T47D (cell line): ENCODE data around the gene EMX2.

Source experiments
- DNase-seq, 2 experiments: peaks; one replicate each; pipeline versions ENCODE4 v3.0.0 to v3.0.0-alpha.2; 2011 to 2012; ENCODE audit warnings: low read depth in 1 of 2, low spot score in 1 of 2
- JUND ChIP-seq: IDR thresholded peaks from 2 replicates; pipeline ENCODE4 v1.6.1; 2012; ENCODE audit warnings: low read depth
- in situ Hi-C: cut with HindIII; loops from 2 replicates; pipeline ENCODE4 v1.10.0; 2016; ENCODE audit warnings: low sequenced_read_pairs, low pct_unique_long_range_greater_than_20kb

EMX2 gene

DNA sequence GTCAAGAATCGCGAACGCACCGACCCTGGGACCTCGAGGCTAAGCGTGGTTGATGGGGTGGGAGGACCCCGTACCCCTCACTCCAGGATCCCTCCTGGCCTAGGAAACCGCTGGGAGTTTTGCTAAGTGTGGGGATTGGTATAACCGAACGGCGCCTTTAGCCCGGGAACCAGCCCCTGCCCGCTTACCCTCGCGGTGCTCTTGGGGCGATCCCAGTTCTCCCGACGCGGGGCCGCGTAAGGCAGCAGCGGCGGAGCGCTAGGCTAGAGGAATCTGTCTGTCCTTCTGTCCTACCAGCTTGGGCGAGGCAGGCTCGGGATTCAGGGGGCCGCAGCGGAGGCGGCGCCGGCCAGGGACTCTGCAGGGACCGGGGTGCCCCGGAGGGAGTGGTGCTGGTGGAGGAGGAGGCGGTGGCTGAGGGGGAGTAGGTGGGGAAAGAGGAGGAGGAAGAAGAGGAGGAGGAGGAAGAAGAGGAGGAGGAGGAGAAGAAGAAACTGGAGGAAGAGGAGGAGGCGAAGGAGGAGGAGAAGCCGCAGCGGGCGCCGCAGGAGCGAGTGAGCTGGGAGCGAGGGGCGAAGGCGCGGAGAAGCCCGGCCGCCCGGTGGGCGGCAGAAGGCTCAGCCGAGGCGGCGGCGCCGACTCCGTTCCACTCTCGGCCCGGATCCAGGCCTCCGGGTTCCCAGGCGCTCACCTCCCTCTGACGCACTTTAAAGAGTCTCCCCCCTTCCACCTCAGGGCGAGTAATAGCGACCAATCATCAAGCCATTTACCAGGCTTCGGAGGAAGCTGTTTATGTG, 439 bp upstream of the EMX2 start:
- no peak for DNase-seq
- in situ Hi-C loops, result no loop called here
- TF ChIP-seq JUND, result no peak

DNA sequence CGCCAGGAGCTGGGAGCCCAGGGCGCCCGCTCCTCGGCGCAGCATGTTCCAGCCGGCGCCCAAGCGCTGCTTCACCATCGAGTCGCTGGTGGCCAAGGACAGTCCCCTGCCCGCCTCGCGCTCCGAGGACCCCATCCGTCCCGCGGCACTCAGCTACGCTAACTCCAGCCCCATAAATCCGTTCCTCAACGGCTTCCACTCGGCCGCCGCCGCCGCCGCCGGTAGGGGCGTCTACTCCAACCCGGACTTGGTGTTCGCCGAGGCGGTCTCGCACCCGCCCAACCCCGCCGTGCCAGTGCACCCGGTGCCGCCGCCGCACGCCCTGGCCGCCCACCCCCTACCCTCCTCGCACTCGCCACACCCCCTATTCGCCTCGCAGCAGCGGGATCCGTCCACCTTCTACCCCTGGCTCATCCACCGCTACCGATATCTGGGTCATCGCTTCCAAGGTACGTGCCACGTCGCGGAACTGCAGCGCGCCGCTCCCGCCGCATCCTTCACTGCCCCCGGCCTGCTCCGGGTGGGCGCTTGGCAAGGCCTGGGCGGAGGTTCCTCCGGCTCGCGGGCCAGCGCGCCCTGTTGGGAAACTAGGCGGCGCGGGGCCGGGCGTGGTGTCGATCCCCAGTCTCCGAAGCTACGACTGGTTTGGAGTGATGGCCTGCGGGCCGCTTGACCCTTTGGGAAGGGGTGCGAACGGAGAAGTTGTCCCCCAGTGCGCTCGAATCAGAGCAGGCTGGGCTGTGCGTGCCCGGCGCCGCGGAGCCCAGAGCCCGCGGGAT, 868 bp downstream of the EMX2 start:
- DNase-seq, result no peak
- in situ Hi-C loops, result no loop called here
- no peak for TF ChIP-seq JUND

DNA sequence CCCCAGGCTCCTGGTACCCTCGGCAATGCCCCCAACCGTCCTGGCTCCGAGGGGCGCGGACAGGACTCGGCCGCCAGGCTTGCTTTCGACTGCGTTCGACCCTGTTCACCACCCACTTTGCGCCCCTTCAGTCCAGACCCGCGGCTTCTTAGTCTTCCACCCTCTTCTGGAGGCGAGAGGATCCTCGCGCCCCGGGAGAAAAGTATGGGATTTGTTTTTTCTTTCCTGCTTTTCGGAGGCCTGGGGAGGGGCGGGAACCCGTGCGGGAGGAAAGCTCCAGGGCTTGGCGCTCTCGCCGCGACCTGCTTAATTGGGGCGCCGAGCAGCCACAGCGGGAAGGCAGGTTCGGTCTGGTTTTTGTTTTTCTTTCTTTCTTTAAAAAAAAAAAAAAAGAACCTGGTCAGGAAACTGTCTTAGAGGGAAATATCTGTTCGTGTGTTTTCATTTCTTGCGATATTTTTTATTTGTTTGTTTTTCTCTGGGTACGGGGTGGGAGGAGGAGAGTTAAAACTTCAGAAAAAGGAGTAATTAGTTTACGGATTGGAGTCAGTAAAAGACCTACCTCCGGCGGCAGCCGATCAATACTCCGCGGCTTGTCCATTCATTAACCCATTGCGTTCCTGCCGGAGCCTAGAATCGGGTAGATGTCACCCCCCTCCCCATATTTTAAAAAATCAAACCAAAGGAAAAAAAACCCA, 1.6 kb downstream of the EMX2 start:
- in situ Hi-C loops, result no loop called here
- TF ChIP-seq JUND, result no peak

DNA sequence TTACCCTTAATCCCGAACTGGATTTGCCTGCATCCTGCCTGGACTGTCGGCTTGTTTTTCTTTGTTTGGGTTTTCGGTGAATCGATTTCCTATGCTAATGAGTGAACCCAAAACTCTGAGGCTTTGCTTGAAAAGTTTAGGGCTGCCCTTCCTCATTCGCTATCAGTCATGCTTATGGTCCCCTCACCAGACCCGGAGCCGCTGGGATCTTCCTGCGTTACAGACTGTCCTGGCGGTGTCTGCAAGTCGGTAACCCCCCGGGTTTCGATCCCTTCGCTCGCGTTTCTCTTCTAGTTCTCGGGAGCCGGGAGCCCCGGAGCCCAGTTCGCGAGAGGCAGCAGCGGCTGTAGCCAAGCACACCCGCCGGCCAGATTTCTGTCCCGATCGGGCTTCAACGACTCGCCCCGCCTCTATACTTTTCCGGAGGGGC, 2.2 kb downstream of the EMX2 start:
- DNase-seq, result no peak
- no peak for TF ChIP-seq JUND
- in situ Hi-C loops, result no loop called here

More for the DNA sequence above, 1.6 kb downstream of the EMX2 start:
- DNase-seq, result no peak

DNA sequence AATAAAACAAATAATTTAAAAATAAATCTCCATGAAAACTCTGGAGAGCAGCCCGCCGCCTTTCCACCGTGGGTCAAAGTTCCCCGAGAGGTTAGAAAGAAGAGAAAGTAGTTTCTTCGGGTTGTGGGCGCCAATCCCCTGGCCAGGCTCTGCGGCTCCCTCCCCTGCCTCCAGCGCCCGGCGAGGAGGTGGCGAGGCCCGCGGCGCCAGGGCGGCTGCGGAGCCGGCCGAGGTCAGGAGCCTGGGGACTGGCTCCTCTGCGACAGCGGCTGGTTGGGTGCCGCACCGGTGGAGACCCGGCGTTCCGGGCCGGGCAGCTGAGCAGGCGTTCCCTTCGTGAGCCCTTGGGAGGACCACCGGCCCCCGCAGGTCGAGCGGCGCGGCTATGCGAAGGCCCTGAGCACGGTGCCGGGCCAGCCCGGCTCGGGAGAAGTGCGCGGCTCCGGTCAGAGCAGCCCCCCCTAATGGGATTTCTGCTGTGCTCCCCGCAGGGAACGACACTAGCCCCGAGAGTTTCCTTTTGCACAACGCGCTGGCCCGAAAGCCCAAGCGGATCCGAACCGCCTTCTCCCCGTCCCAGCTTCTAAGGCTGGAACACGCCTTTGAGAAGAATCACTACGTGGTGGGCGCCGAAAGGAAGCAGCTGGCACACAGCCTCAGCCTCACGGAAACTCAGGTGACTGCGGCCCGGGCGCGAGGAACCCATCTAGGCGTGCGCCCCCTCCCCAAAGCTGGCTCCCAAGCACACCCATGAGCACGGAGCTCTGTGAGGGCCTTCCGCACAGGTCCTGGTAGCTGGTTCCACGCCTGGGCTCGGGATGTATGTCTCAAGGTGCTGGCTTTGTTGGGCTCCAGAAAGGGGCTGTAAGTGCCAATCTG, 2.8 kb downstream of the EMX2 start:
- in situ Hi-C loops, result no loop called here
- TF ChIP-seq JUND, result no peak
- DNase-seq, result no peak

DNA sequence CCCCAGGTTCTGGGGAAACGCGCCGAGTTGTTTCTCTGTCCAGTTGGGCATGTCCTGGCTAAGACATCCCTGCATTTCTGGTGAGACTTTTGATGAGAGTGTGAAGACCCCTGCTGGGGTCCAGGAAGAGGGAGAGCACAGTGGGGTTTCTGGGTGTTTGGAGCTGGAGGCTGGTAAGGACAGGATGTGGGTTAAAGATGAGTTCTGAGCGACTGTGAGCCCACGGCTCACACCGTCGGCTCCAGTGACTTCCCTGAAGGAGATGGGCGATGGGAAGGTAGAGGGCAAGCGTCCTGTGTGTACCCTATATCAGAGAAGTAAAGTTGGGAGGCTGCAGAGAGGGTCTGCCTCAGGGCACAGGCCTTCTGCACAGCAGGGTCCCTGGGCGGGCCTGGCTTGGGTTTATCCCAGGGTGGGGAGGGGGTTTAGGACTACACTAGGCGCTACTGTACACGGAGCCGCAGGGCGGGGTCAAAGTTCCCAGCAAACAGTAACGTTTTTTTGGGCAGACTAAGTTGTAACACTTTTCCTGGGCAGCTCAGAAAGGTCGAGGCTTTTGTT, 3.6 kb downstream of the EMX2 start:
- in situ Hi-C loops, result no loop called here

DNA sequence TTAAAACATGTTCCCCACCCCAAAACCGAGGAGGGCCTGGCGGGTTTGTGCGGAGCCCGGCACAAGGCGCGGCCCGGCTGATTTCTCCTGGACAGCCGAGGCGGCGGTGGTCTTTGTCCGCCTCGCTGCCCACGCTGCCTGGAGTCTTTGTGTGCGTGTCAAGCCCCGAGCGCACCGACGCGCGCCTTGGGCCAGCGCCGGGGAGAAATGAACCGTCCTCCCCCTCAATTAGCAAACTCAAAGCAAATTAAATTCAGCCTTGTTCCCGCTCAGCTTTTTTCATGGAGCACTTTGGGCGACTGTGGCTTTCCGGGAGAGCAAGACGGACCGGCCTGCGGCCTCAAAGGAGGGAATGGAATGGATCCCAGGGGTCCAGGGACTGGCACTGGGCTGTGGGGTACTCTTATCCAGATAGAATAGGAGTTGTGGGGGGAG, 4.1 kb downstream of the EMX2 start:
- DNase-seq, result no peak
- no peak for TF ChIP-seq JUND
- in situ Hi-C loops, result no loop called here

More for the DNA sequence above, 3.6 kb downstream of the EMX2 start:
- no peak for TF ChIP-seq JUND
- no peak for DNase-seq

DNA sequence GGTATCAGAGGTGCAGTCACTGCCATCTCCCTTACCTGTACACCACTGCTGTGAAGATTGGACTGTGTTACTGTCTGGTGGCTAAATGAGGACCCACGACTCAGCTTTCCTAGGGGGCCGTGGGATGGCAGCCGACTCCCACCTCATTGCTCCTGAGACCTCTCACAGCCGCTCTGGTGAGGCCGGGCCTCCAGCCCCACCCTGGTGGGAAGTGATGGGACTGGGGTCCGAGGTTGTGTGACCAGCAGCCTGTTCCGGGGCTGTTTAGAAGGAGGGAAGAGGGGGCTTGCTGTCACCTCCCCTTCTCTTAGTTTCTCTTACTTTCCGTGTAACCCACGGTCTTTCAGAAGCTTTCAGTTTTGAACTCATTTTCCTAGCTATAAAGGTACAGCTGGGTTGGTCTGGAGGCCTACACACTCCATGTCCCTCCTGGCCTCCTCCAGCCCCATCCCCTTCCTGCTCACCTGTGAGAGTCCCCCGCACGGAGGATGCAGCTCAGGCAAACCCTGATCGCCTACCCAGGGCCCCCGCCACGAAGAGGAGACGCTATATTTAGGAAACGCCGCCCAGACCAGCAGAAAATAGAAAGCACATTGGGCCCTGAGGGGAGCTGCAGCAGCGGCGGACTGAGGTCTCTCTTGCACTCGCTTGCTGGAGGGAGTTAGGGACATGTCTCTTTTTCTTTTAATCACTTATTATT, 4.6 kb downstream of the EMX2 start:
- no peak for TF ChIP-seq JUND
- DNase-seq, result no peak
- in situ Hi-C loops, result no loop called here

DNA sequence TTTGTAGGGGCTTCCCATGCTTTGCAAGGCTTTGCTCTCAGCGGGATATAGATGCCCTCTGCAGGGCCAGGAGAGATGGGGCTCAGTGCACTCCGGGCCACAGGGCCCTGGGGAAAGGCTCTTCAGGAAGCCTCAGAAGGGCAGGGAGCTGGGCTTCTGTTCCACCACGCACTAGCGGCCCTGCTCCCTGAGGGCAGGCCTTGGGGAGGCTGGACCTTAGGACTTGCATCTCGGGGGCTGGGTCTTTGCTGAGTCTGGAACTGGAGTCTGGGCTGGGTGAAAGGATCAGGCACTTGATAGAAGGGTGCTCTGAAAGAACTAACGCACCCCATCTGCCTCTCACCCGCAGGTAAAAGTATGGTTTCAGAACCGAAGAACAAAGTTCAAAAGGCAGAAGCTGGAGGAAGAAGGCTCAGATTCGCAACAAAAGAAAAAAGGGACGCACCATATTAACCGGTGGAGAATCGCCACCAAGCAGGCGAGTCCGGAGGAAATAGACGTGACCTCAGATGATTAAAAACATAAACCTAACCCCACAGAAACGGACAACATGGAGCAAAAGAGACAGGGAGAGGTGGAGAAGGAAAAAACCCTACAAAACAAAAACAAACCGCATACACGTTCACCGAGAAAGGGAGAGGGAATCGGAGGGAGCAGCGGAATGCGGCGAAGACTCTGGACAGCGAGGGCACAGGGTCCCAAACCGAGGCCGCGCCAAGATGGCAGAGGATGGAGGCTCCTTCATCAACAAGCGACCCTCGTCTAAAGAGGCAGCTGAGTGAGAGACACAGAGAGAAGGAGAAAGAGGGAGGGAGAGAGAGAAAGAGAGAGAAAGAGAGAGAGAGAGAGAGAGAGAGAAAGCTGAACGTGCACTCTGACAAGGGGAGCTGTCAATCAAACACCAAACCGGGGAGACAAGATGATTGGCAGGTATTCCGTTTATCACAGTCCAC, 5.4 kb downstream of the EMX2 start:
- in situ Hi-C loops, result no loop called here
- no peak for DNase-seq
- TF ChIP-seq JUND, result no peak

DNA sequence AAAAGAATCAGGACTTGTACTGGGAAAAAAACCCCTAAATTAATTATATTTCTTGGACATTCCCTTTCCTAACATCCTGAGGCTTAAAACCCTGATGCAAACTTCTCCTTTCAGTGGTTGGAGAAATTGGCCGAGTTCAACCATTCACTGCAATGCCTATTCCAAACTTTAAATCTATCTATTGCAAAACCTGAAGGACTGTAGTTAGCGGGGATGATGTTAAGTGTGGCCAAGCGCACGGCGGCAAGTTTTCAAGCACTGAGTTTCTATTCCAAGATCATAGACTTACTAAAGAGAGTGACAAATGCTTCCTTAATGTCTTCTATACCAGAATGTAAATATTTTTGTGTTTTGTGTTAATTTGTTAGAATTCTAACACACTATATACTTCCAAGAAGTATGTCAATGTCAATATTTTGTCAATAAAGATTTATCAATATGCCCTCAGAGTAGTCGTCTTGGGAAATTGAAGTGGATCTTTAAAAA, 6.6 kb downstream of the EMX2 start:
- in situ Hi-C loops, result no loop called here
- DNase-seq, result no peak
- TF ChIP-seq JUND, result no peak

DNA sequence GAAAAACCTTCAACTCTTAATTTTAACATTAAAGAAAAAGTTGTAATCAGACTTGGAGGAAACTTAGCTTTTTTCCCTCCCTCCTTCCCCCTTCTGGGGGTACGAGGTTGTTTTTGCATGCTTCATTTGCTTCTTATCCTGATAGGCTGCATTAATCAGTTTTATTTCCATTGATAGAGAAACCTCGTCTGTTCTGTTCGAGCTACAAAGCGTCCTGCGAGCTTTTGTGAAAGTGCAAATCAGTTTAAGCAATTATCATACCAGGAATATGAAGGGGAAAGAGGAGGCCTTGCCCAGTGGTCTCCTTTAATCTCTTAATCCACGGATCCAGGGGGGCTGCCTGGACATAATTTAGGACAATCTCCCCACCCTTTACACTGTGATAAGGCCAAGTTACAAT, 7.5 kb downstream of the EMX2 start:
- DNase-seq, result no peak
- no peak for TF ChIP-seq JUND
- in situ Hi-C loops, result no loop called here
